ENCODE data around the gene SPACA9.

Gene SPACA9

GRCh38 chr9:132854832-132855231, 23.9 kb upstream of the SPACA9 start:
- in situ Hi-C loops (cut with HindIII; ENCODE audit: low sequenced_read_pairs) = no loop called here
- no peak for DNase-seq (ENCODE audit: low read depth)
- TF ChIP-seq CTCF (IDR thresholded peaks at IDR 0.05; ENCODE audit: low read depth, low read length, missing control alignments) = no peak
- H3K4me3 ChIP-seq (ENCODE audit: low read depth, low read length) = no peak overlapping the region

GRCh38 chr9:132855904-132856303, 22.8 kb upstream of the SPACA9 start:
- no peak overlapping the region for H3K4me3 ChIP-seq (ENCODE audit: low read depth, low read length)
- in situ Hi-C loops (cut with HindIII; ENCODE audit: low sequenced_read_pairs) = no loop called here
- no peak for DNase-seq (ENCODE audit: low read depth)
- no peak for TF ChIP-seq CTCF (IDR thresholded peaks at IDR 0.05; ENCODE audit: low read depth, low read length, missing control alignments)

GRCh38 chr9:132857031-132857430, 21.7 kb upstream of the SPACA9 start:
- in situ Hi-C loops (cut with HindIII; ENCODE audit: low sequenced_read_pairs) = no loop called here
- H3K4me3 ChIP-seq (ENCODE audit: low read depth, low read length) = no peak overlapping the region
- TF ChIP-seq CTCF (IDR thresholded peaks at IDR 0.05; ENCODE audit: low read depth, low read length, missing control alignments) = no peak
- peak; percentile 62 for DNase-seq (ENCODE audit: low read depth)

- in situ Hi-C loops (cut with HindIII; ENCODE audit: low sequenced_read_pairs) = no loop called here
- H3K4me3 ChIP-seq (ENCODE audit: low read depth, low read length) = no peak overlapping the region
- DNase-seq (ENCODE audit: low read depth) = peak; percentile 28
- no peak for TF ChIP-seq CTCF (IDR thresholded peaks at IDR 0.05; ENCODE audit: low read depth, low read length, missing control alignments)
These were observed 20.9 kb upstream of the SPACA9 start for GRCh38 chr9:132857616-132858342.

- no peak for DNase-seq (ENCODE audit: low read depth)
- TF ChIP-seq CTCF (IDR thresholded peaks at IDR 0.05; ENCODE audit: low read depth, low read length, missing control alignments) = no peak
- H3K4me3 ChIP-seq (ENCODE audit: low read depth, low read length) = no peak overlapping the region
- in situ Hi-C loops (cut with HindIII; ENCODE audit: low sequenced_read_pairs) = no loop called here
These were observed 19.9 kb upstream of the SPACA9 start for GRCh38 chr9:132858751-132859150.

- DNase-seq (ENCODE audit: low read depth) = no peak
- in situ Hi-C loops (cut with HindIII; ENCODE audit: low sequenced_read_pairs) = no loop called here
- no peak overlapping the region for H3K4me3 ChIP-seq (ENCODE audit: low read depth, low read length)
- no peak for TF ChIP-seq CTCF (IDR thresholded peaks at IDR 0.05; ENCODE audit: low read depth, low read length, missing control alignments)
These were observed 17.0 kb upstream of the SPACA9 start for GRCh38 chr9:132861666-132862065.
